K562 (cell line): ENCODE measurements around the gene HDAC3. TPM values are rescaled to one million over a fixed set of nuclear protein-coding genes. Genes with fewer than 3 reads are reported as not detected.

Source experiments
- ATAC-seq: fragments of 200-7000 bp; cut with Tn5 transposase; 3 replicates; pipeline ENCODE4 v1.9.1; 2020; ENCODE audit warnings: moderate library complexity
- BruUV-seq: library from RNA; stranded (reverse); fragments of 400-500 nt; replicated peaks from 2 replicates; lab custom pipeline; 2021; lab: Mats Ljungman, UMichigan
- CTCF ChIA-PET: fragments of 300-600 bp; formaldehyde crosslinking; extraction: SDS; loops from one replicate; lab custom pipeline; 2021; ENCODE audit warnings: low intra/inter-chr PET ratio; lab: Yijun Ruan, JAX
- POLR2A ChIA-PET: fragments of 300-600, 350-650 bp; sonication (Branson Sonifier 250); formaldehyde crosslinking; extraction: SDS; loops from one replicate; lab custom pipeline; 2021; ENCODE audit warnings: antibody characterized with exemption, inconsistent platforms; lab: Yijun Ruan, JAX
- DNase-seq, 4 experiments: peaks; one replicate each; pipeline versions ENCODE4 v3.0.0 to v3.0.0-alpha.2; 2011 to 2018; ENCODE audit warnings: low spot score in 3 of 4, mixed read lengths in 3 of 4; ENCODE audit errors: extremely low read depth in 1 of 4
- FAIRE-seq: peaks from 2 replicates; lab custom pipeline; 2011; peaks lifted over from hg19 to GRCh38; lab: Jason Lieb, UNC
- H2AFZ ChIP-seq: 2 replicates; pipeline ENCODE4 v1.6.0; 2011; ENCODE audit warnings: low read depth, low read length, control low read depth, inconsistent platforms
- H3K27ac ChIP-seq: fragments of 200-600 bp; 3 replicates; pipeline ENCODE4 v1.8.0; 2011; ENCODE audit warnings: low read depth, mild to moderate bottlenecking, control low read depth, inconsistent platforms, low read length, moderate library complexity, mixed read lengths; ENCODE audit errors: extremely low read depth
- H3K27me3 ChIP-seq, 2 experiments: fragments of 300-600 bp in 1 of 2; 2 replicates in 1 of 2; 3 replicates in 1 of 2; pipeline versions ENCODE4 v1.6.0 to v1.8.0; 2011; ENCODE audit warnings: inconsistent platforms in 2 of 2, low read length in 2 of 2, mild to moderate bottlenecking in 1 of 2, mixed read lengths in 1 of 2, moderate library complexity in 1 of 2; ENCODE audit not compliant: control insufficient read depth in 2 of 2, insufficient read depth in 2 of 2
- H3K36me3 ChIP-seq: fragments of 300-600 bp; 3 replicates; pipeline ENCODE4 v1.8.0; 2011; ENCODE audit warnings: mild to moderate bottlenecking, low read length, inconsistent platforms; ENCODE audit not compliant: control insufficient read depth, insufficient read depth
- H3K4me1 ChIP-seq, 2 experiments: fragments of 200-600 bp in 1 of 2; replicated peaks in 1 of 2; 2 replicates in 1 of 2; 3 replicates in 1 of 2; pipeline versions ENCODE4 v1.5.1 to v1.8.0; 2011; ENCODE audit warnings: inconsistent platforms in 2 of 2, low read length in 2 of 2, mild to moderate bottlenecking in 1 of 2, mixed read lengths in 1 of 2, moderate library complexity in 1 of 2; ENCODE audit not compliant: control insufficient read depth in 2 of 2, insufficient read depth in 2 of 2
- H3K4me2 ChIP-seq: 2 replicates; pipeline ENCODE4 v1.6.1; 2011; ENCODE audit warnings: low read length, control low read depth, inconsistent platforms, mixed read lengths; ENCODE audit not compliant: insufficient read depth
- H3K4me3 ChIP-seq: fragments of 200-600 bp; sonication (generic), shearing (Covaris generic); 2 replicates; pipeline ENCODE4 v1.5.1; 2016; ENCODE audit warnings: control low read depth, inconsistent platforms
- H3K79me2 ChIP-seq: fragments of 200-600 bp; 3 replicates; pipeline ENCODE4 v1.8.0; 2011; ENCODE audit warnings: low read length, inconsistent platforms; ENCODE audit not compliant: control insufficient read depth, insufficient read depth
- H3K9ac ChIP-seq, 2 experiments: 2 replicates each; pipeline versions ENCODE4 v1.6.0 to v1.6.1; 2011; ENCODE audit warnings: low read depth in 2 of 2, low read length in 2 of 2, control low read depth in 1 of 2, inconsistent platforms in 1 of 2, mild to moderate bottlenecking in 1 of 2, mixed read lengths in 1 of 2; ENCODE audit not compliant: insufficient read depth in 1 of 2
- H3K9me1 ChIP-seq: one replicate; pipeline ENCODE4 v1.6.0; 2011; ENCODE audit warnings: inconsistent platforms, mild to moderate bottlenecking, low read length, moderate library complexity; ENCODE audit not compliant: control insufficient read depth, insufficient read depth
- H3K9me3 ChIP-seq: replicated peaks from 2 replicates; pipeline ENCODE4 v1.5.1; 2011; ENCODE audit warnings: low read depth, low read length, inconsistent platforms; ENCODE audit not compliant: control insufficient read depth, insufficient read depth
- H4K20me1 ChIP-seq: replicated peaks from 2 replicates; pipeline ENCODE4 v1.6.1; 2011; ENCODE audit warnings: low read length, inconsistent platforms, mixed read lengths; ENCODE audit not compliant: control insufficient read depth, insufficient read depth
- BDP1 ChIP-seq: IDR thresholded peaks from 3 replicates; pipeline ENCODE4 v1.6.1; 2011; ENCODE audit not compliant: insufficient read length, insufficient read depth
- EGR1 ChIP-seq: fragments of 450-650 bp; conservative IDR thresholded peaks from 2 replicates; pipeline ENCODE4 v1.6.1; 2017; ENCODE audit warnings: mild to moderate bottlenecking
- FOXA1 ChIP-seq: fragments of 450-650 bp; IDR thresholded peaks from 2 replicates; pipeline ENCODE4 v1.6.1; 2016; ENCODE audit warnings: mild to moderate bottlenecking, borderline replicate concordance
- JUNB ChIP-seq: fragments of 450-650 bp; formaldehyde crosslinking; conservative IDR thresholded peaks from 2 replicates; pipeline ENCODE4 v1.4.0; 2020; ENCODE audit warnings: mild to moderate bottlenecking
- MBD2 ChIP-seq: sonication (generic); IDR thresholded peaks from 2 replicates; pipeline ENCODE4 v1.6.1; 2016; ENCODE audit warnings: low read depth, borderline replicate concordance
- MEF2D ChIP-seq: conservative IDR thresholded peaks from 2 replicates; pipeline ENCODE4 v1.6.1; 2016; ENCODE audit warnings: low read depth, missing genetic modification characterization, missing compliant biosample characterization
- RAD21 ChIP-seq, 2 experiments: fragments of 250-450 bp in 1 of 2; fragments of 450-650 bp in 1 of 2; sonication (Bioruptor Pico) in 1 of 2; formaldehyde crosslinking in 1 of 2; IDR thresholded peaks in 1 of 2; conservative IDR thresholded peaks in 1 of 2; 2 replicates each; pipeline versions ENCODE4 v1.4.0 to v1.8.0; 2020 to 2022; ENCODE audit warnings: mild to moderate bottlenecking in 2 of 2, moderate library complexity in 1 of 2
- RCOR1 ChIP-seq, 2 experiments: IDR thresholded peaks; 2 replicates each; pipeline ENCODE4 v1.6.1; 2012; ENCODE audit warnings: low read depth in 2 of 2, low read length in 2 of 2, borderline replicate concordance in 1 of 2, improper control_type of control experiment in 1 of 2
- TAF9B ChIP-seq: fragments of 450-650 bp; IDR thresholded peaks from 2 replicates; pipeline ENCODE4 v1.6.1; 2018; ENCODE audit warnings: mild to moderate bottlenecking; ENCODE audit not compliant: partially characterized antibody
- TGIF2 ChIP-seq: sonication (generic); formaldehyde crosslinking; IDR thresholded peaks from 2 replicates; pipeline ENCODE4 v1.8.1; 2022; ENCODE audit warnings: mild to moderate bottlenecking, missing genetic modification reagents, moderate library complexity
- TRIM28 ChIP-seq: fragments of 450-650 bp; IDR thresholded peaks from 2 replicates; pipeline ENCODE4 v1.6.1; 2017
- ZC3H8 ChIP-seq: fragments of 450-650 bp; IDR thresholded peaks from 2 replicates; pipeline ENCODE4 v1.6.1; 2017
- ZNF584 ChIP-seq: fragments of 200-800 bp; sonication (Bioruptor generic); IDR thresholded peaks from 2 replicates; pipeline ENCODE4 v1.6.1; 2016; ENCODE audit warnings: low read depth, mild to moderate bottlenecking, missing genetic modification characterization, missing compliant biosample characterization
- WGBS: fragments of 100-300 bp; shearing (Covaris generic); methylation state at CpG from one replicate; pipeline ENCODE4 v1.1.6; 2016; ENCODE audit warnings: low coverage, mixed read lengths; ENCODE audit not compliant: insufficient coverage; ENCODE audit errors: missing lambda C conversion rate; 5-methylcytosine and 5-hydroxymethylcytosine counted together
- in situ Hi-C: fragments of 300-500 bp; cut with MboI; formaldehyde crosslinking; loops from 4 replicates; pipeline ENCODE4 v1.15.0; 2018; ENCODE audit warnings: inconsistent platforms, mixed read lengths
- intact Hi-C: fragments of 100-400 bp; cut with micrococcal nuclease; formaldehyde crosslinking; loops from 2 replicates; pipeline ENCODE4 v1.14.2; 2022
- polyA plus RNA-seq, 8 experiments: library from polyadenylated mRNA; depleted of rRNA in 4 of 8; stranded (reverse) in 5 of 8; unstranded in 3 of 8; fragments of >200 nt; fragmentation: Nextera tagmentation in 2 of 8; fragmentation: Illumina TruSeq in 1 of 8; extraction: Ambion mirVana in 2 of 8; extraction: Trizol in 1 of 8; gene quantifications; 2 replicates each; pipeline versions ENCODE4 v1.2.1 to v1.2.3, GENCODE V29; 2011 to 2014; ENCODE audit warnings: inconsistent platforms in 1 of 8, missing spikeins in 1 of 8
- total RNA-seq, 7 experiments: library from RNA; depleted of rRNA in 6 of 7; stranded (reverse); fragments of >200 nt in 6 of 7; fragmentation: Illumina TruSeq in 2 of 7; extraction: Trizol in 2 of 7; gene quantifications; 2 replicates each; pipeline versions ENCODE4 v1.2.1 to v1.2.3, GENCODE V29; 2011 to 2021; ENCODE audit warnings: low replicate concordance in 1 of 7
- TF ChIP-seq, protein P1 (sequence below): sonication (generic); formaldehyde crosslinking; IDR thresholded peaks from 2 replicates; pipeline ENCODE4 v1.8.0; 2022; ENCODE audit warnings: missing genetic modification reagents, mild to moderate bottlenecking, moderate library complexity, borderline replicate concordance
- TF ChIP-seq, protein P2 (sequence below), 2 experiments: fragments of 450-650 bp; formaldehyde crosslinking in 1 of 2; IDR thresholded peaks; 2 replicates each; pipeline versions ENCODE4 v1.4.0 to v1.6.1; 2014 to 2020; ENCODE audit warnings: mild to moderate bottlenecking in 2 of 2, borderline replicate concordance in 1 of 2, low read depth in 1 of 2

Gene HDAC3
- total and polyA plus RNA-seq, 9 of the 15 experiments (the other 6 are each of a cell fraction or from before 2014, with no cell fraction given): 89.7 to 191 (median 119) TPM

DNA sequence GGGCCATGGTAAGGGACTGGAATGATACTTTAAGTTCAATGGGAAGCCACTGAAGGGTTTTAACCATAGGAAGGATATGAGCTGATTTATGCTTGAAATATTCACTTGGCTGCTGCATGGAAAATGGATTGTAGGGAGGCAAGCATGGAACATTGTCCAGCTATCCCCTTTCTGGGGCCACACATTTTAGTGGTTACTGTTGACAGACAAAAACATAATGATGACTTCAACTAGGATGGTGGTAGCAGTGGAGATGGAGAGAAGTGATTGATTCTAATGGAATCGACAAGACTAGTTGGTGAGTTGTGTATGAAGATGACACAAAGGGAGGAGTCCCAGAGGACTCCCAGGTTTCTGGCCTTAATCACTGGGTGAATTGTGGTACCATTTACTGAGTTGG is 20.8 kb upstream of the HDAC3 start:
- ChIA-PET POLR2A (interaction anchor here (0.8 kb wide), 1 partner anchor 13 kb away, joined by 4 read pairs; no protein-coding TSS in a partner anchor), CTCF (no interaction called here)
- Histone ChIP-seq H3K4me1 (peaks cover 0 to 8% of the 10 kb centered on the region in 2 experiments; a peak in 2 of 5 replicates), H3K9ac (no peak overlapping the region), H3K4me3 (no peak overlapping the region), H3K27ac (peak overlapping the region; percentile 30; the same call in 2 of the 3 replicates), H3K27me3 (no peaks in the 10 kb centered on the region), H3K9me3 (no peaks in the 10 kb centered on the region), H3K9me1 (peaks cover 5% of the 10 kb centered on the region), H3K36me3 (peaks cover 11% of the 10 kb centered on the region; the same call in 2 of the 3 replicates), H3K4me2 (no peak overlapping the region), H2AFZ (no peak overlapping the region), H3K79me2 (no peaks in the 10 kb centered on the region), H4K20me1 (no peaks in the 10 kb centered on the region)
- DNase-seq (no peak), FAIRE-seq (no peak), ATAC-seq (no peak)
- 56% methylated on average over 1 of the region's 1 CpG for WGBS
- intact Hi-C loops (no loop called here), in situ Hi-C loops (no loop called here)
- BruUV-seq: no TSS peak
- TF ChIP-seq, protein P1, sequence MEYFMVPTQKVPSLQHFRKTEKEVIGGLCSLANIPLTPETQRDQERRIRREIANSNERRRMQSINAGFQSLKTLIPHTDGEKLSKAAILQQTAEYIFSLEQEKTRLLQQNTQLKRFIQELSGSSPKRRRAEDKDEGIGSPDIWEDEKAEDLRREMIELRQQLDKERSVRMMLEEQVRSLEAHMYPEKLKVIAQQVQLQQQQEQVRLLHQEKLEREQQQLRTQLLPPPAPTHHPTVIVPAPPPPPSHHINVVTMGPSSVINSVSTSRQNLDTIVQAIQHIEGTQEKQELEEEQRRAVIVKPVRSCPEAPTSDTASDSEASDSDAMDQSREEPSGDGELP (CRISPR knock-in tag): no peak
- TF ChIP-seq, protein P2, sequence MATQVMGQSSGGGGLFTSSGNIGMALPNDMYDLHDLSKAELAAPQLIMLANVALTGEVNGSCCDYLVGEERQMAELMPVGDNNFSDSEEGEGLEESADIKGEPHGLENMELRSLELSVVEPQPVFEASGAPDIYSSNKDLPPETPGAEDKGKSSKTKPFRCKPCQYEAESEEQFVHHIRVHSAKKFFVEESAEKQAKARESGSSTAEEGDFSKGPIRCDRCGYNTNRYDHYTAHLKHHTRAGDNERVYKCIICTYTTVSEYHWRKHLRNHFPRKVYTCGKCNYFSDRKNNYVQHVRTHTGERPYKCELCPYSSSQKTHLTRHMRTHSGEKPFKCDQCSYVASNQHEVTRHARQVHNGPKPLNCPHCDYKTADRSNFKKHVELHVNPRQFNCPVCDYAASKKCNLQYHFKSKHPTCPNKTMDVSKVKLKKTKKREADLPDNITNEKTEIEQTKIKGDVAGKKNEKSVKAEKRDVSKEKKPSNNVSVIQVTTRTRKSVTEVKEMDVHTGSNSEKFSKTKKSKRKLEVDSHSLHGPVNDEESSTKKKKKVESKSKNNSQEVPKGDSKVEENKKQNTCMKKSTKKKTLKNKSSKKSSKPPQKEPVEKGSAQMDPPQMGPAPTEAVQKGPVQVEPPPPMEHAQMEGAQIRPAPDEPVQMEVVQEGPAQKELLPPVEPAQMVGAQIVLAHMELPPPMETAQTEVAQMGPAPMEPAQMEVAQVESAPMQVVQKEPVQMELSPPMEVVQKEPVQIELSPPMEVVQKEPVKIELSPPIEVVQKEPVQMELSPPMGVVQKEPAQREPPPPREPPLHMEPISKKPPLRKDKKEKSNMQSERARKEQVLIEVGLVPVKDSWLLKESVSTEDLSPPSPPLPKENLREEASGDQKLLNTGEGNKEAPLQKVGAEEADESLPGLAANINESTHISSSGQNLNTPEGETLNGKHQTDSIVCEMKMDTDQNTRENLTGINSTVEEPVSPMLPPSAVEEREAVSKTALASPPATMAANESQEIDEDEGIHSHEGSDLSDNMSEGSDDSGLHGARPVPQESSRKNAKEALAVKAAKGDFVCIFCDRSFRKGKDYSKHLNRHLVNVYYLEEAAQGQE (IDR thresholded peaks at IDR 0.05; ENCODE audit: borderline replicate concordance): no peak
- TF ChIP-seq, protein P2 (CRISPR knock-in tag; IDR thresholded peaks at IDR 0.05; ENCODE audit: low read depth): no peak
- TF ChIP-seq TRIM28 (no peak), MEF2D (tag) (no peak), EGR1 (no peak), TAF9B (no peak), TGIF2 (CRISPR knock-in tag) (no peak), MBD2 (no peak), ZNF584 (CRISPR knock-in tag) (no peak), JUNB (CRISPR knock-in tag) (no peak), RCOR1 (IDR thresholded peaks at IDR 0.05; ENCODE audit: borderline replicate concordance in 1 of 2, low read depth in 2 of 2, low read length in 2 of 2) (no peak), BDP1 (no peak), ZC3H8 (no peak), RAD21 (CRISPR knock-in tag; conservative IDR thresholded peaks at IDR 0.05 in 1 of 2, IDR thresholded peaks at IDR 0.05 in 1 of 2) (no peak), FOXA1 (no peak)
